A549 treated with DMSO at 1 μM for 4 hours (cell line): Measurements from ENCODE around the gene SRP54. TPM values are rescaled to one million over a fixed set of nuclear protein-coding genes. Genes with fewer than 3 reads are reported as not detected.

Source experiments
- total RNA-seq: library from RNA; stranded (reverse); fragments of 200-300 nt; extraction: Qiagen RNA extraction; gene quantifications from 5 replicates; pipeline ENCODE4 v1.2.3, GENCODE V29; 2022; ENCODE audit warnings: low read depth

The SRP54 gene
- total RNA-seq: 56.1 to 63.8 TPM (median 63.5 TPM) in 5 replicates

DNA sequence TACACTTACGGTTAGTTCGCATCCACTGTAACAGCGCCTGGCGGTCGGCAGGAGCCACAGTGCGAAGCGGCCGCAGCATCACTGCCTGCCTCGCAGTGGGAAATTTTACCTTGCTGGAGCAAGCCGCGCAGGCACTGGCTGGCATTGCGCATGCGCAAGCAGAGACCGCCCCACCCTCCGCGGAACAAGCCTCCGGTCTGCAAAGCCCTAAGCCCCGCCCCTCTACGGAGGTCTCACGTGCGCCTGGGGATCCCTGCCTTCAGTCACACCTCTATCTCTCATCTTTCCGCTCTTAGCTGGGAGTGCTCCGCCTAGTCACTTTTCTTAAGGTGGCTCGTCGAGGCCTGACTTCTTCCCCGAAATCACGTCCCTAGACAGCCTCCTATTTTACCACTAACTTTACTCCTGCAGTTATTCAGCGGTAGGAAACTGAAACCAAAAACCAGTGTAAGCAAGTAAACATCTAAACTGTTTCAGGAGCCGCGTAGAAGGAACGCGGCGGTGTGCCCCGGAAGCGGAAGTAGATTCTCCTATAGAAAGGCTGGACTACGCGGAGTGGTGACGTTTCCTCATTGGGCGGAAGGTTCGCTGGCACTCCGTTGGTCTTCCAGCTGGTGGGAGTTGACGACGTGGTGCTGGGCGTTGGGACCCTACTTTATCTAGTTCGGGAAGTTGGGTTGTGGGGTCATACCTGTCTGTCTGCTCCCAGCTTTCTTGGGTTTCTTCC, at the start of gene SRP54:
TSS of gene SRP54 (plus strand) at position 572 of the 727 bp plus-strand sequence. CDS start 13,718 bp downstream, outside the sequence.

DNA sequence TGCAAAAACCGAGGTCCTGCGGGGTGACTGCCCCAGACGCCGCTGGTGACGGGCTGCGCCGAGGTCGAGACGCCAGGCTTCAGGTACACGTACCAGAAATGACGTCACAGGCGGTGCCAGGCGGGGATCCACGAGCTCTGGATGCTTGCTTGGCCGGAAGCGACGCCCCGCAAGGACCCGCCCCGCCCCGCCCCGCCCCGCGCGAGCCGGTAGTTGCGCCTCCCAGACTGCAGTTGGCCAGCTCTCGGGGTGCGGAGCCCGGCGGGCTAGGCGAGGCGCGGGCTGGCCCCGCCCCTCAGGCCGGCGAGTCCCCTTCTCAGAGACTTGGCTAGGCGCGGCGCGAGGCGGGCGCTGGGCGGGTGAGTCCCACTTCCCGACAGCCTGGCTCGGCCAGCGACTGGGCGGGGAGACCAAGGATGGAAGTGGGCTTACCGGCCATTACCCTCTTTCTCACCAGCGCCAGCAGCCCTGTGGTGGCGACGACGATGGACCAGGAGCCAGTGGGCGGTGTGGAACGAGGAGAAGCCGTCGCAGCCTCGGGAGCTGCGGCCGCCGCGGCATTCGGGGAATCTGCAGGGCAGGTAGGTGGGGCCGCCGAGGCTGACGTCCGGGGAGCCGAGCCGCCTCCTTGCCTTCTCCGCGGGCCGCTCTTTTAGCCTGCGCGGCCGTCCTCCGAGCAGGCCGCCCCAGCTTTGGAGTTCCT, 63.4 kb downstream of the SRP54 start, which contains the start of gene FAM177A1:
TSS of gene FAM177A1 (plus strand) at position 225 of the 703 bp plus-strand sequence. CDS start at position 417, 192 bp downstream.

Other genes with a start within 250 kb of the SRP54 start
- gene BAZ1A, start 107.6 kb upstream of the SRP54 start, total RNA-seq: 25.6 to 32.6 TPM (median 31.0 TPM) in 5 replicates
- 75.2 to 93.5 TPM (median 83.1 TPM) in 5 replicates for gene FAM177A1, start 63.3 kb downstream of the SRP54 start, total RNA-seq
- gene PPP2R3C, start 139.0 kb downstream of the SRP54 start, total RNA-seq: 23.5 to 27.1 TPM (median 26.5 TPM) in 5 replicates
- 32.0 to 37.9 TPM (median 33.8 TPM) in 5 replicates for gene PRORP, start 139.6 kb downstream of the SRP54 start, total RNA-seq